Esophagus squamous epithelium (tissue), 4 donors: ENCODE results near the gene ZNHIT1.

Experiments used
- CTCF ChIP-seq, 6 experiments: fragments of 450-650 bp in 4 of 6; fragments of 200-600 bp in 2 of 6; sonication (generic) in 2 of 6; IDR thresholded peaks; one replicate each; pipeline ENCODE4 v1.5.1; 2016 to 2019; ENCODE audit warnings: antibody characterized with exemption in 6 of 6, mild to moderate bottlenecking in 4 of 6, moderate library complexity in 4 of 6
- POLR2A ChIP-seq, 4 donors: fragments of 450-650 bp; IDR thresholded peaks; one replicate each; pipeline ENCODE4 v1.6.1; 2017; ENCODE audit warnings: antibody characterized with exemption in 4 of 4, mild to moderate bottlenecking in 4 of 4, moderate library complexity in 3 of 4

DNA sequence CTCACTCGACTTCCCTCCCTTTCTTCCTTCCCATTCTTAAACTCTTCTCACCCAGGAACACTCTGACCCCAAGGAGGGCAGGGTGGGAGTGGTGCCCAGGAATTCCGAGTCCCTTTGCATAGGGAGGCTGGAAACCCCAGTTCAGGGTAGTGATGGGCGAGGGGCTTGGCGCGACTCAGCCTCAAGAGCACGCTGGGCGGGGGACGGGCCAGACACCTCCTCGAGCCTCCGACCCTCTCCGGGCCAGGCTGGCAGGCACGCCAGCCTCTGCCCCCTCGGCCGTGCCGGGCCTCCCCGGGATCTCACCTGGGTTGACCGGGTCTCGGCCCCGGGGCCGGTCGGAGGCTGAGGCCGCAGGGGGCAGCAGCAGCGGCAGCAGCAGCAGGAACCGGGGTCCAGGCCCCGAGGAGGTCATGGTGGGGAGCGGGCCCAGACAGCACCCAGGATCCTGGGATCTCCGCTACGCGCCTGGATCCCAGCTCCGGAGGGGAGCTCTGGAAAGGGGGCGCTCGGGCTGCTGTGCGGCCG lies 1.0 kb upstream of the ZNHIT1 start:
- TF ChIP-seq CTCF (IDR thresholded peaks at IDR 0.05): no peak
- no peak for TF ChIP-seq POLR2A (IDR thresholded peaks at IDR 0.05)
